ENCODE data around the gene AK1.

Gene AK1

DNA sequence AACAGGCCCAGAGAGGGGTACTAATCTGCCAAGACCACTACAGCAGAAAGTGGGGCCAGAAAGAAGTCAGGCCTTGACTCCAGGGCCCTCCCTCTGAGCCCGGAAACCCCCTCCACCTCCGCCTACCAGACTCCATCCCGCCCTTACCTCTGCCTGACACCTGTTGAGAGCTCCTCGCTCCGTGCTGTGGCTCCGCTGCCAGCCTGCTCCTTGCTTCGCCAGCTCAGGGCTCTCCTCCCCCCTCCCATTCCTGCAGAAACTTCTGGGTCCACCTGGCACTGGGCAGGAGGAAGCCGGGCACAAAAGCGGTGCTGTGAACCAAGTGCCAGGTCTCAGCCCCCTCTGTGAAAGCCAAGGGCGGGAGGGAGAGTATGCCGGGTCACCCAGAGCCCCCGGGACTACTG lies 28.3 kb upstream of the AK1 start:
- H2AFZ ChIP-seq (ENCODE audit: low read length) = no peak overlapping the region
- peaks cover 22% of the 10 kb centered on the region for H3F3A ChIP-seq (ENCODE audit: insufficient read depth, low read length)
- H3K4me1 ChIP-seq (ENCODE audit: insufficient read depth, low read length, severe bottlenecking) = peaks cover 65% of the 10 kb centered on the region
- no peaks in the 10 kb centered on the region for H3K9me3 ChIP-seq (ENCODE audit: low read length)
- H3K4me3 ChIP-seq (ENCODE audit: low read depth, low read length, poor library complexity, severe bottlenecking) = peak overlapping the region; percentile 46
- H3K36me3 ChIP-seq (ENCODE audit: insufficient read depth, low read length) = peaks cover 25% of the 10 kb centered on the region; the same call in 1 of the 2 replicates
- H3K9me2 ChIP-seq (ENCODE audit: low read depth, low read length) = no peaks in the 10 kb centered on the region
- peak overlapping the region; percentile 69 for H3K9ac ChIP-seq (ENCODE audit: low read length)
- TF ChIP-seq, protein P1, sequence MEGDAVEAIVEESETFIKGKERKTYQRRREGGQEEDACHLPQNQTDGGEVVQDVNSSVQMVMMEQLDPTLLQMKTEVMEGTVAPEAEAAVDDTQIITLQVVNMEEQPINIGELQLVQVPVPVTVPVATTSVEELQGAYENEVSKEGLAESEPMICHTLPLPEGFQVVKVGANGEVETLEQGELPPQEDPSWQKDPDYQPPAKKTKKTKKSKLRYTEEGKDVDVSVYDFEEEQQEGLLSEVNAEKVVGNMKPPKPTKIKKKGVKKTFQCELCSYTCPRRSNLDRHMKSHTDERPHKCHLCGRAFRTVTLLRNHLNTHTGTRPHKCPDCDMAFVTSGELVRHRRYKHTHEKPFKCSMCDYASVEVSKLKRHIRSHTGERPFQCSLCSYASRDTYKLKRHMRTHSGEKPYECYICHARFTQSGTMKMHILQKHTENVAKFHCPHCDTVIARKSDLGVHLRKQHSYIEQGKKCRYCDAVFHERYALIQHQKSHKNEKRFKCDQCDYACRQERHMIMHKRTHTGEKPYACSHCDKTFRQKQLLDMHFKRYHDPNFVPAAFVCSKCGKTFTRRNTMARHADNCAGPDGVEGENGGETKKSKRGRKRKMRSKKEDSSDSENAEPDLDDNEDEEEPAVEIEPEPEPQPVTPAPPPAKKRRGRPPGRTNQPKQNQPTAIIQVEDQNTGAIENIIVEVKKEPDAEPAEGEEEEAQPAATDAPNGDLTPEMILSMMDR (IDR thresholded peaks at IDR 0.05; ENCODE audit: low read length) = no peak
- TF ChIP-seq EZH2 (IDR thresholded peaks at IDR 0.05; ENCODE audit: borderline replicate concordance, low read length) = no peak
- H3K79me2 ChIP-seq (ENCODE audit: insufficient read depth, low read length) = no peaks in the 10 kb centered on the region
- peak overlapping the region; percentile 99 for H3K27ac ChIP-seq (ENCODE audit: low read depth, low read length, poor library complexity, severe bottlenecking)
- no peaks in the 10 kb centered on the region for H3K27me3 ChIP-seq (ENCODE audit: insufficient read depth, low read length)
- H4K20me1 ChIP-seq (ENCODE audit: insufficient read depth, low read length) = no peaks in the 10 kb centered on the region
- H3K4me2 ChIP-seq (ENCODE audit: low read length) = peak overlapping the region; percentile 66

DNA sequence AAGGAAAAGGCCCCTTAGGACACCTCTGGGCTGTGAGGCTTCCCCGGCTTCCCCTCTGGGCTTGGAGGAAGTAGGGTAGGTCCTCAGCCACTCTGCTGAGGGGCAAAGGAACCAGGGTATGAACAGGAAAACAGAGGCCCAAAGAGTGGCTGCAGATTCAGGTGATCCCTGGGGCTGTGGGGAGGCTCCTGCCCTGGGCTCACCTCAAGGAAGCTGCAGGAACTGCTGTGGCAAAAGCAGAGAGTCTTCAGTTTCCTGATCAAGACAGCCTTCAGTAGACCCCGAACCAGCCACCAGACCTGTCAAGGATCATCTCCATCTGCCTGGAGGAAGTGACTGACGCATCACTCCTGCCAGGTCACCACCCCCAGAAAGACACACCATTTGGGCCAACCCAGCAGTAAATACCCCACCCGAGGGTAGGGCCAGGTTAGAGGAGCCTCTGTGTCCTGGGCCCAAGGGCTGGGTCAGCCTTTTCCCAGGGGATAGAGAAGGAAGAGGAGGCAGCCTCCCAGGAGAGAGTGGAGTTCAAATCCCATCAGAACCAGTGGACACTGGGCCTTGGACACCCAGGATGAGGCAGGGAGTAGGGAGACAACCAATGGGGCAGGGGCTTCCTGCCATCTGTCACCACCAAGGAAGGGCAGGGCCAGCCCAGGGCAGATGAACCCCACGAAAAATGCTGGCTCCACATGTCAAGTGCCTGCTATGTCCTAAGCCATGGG lies 27.7 kb upstream of the AK1 start:
- Histone ChIP-seq H4K20me1 (ENCODE audit: insufficient read depth, low read length) (no peaks in the 10 kb centered on the region), H3K4me3 (ENCODE audit: low read depth, low read length, poor library complexity, severe bottlenecking) (peak overlapping the region; percentile 46), H3F3A (ENCODE audit: insufficient read depth, low read length) (peaks cover 22% of the 10 kb centered on the region), H2AFZ (ENCODE audit: low read length) (no peak overlapping the region), H3K36me3 (ENCODE audit: insufficient read depth, low read length) (peaks cover 19% of the 10 kb centered on the region; the same call in 1 of the 2 replicates), H3K9me2 (ENCODE audit: low read depth, low read length) (no peaks in the 10 kb centered on the region), H3K4me1 (ENCODE audit: insufficient read depth, low read length, severe bottlenecking) (peaks cover 68% of the 10 kb centered on the region), H3K27me3 (ENCODE audit: insufficient read depth, low read length) (no peaks in the 10 kb centered on the region), H3K27ac (ENCODE audit: low read depth, low read length, poor library complexity, severe bottlenecking) (peak overlapping the region; percentile 99), H3K4me2 (ENCODE audit: low read length) (peak overlapping the region; percentile 66), H3K79me2 (ENCODE audit: insufficient read depth, low read length) (no peaks in the 10 kb centered on the region), H3K9ac (ENCODE audit: low read length) (peak overlapping the region; percentile 69), H3K9me3 (ENCODE audit: low read length) (no peaks in the 10 kb centered on the region)
- TF ChIP-seq, protein P1 (IDR thresholded peaks at IDR 0.05; ENCODE audit: low read length) = no peak
- TF ChIP-seq EZH2 (IDR thresholded peaks at IDR 0.05; ENCODE audit: borderline replicate concordance, low read length) = no peak

DNA sequence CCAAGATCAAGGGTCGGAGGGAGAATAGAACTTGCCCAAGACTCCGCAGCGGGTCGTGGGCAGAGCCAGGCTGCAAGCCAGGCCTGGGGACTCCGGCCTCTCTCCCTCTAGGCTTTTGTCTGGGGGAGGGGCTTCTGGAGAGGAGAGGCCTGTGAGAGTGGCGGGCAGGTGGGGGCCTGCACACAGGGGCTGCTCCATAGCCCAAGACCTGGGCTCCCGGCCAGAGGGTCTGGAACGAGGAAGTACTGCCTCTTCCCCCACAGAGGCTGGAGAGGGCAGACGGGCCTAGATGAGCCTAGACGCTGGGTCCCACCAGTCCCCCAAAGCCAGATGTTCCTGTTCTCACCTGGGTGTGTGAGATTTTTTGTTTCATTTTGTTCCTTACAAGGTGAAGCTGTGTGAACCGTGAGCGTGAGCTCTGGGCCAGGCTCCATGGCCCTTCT lies 27.1 kb upstream of the AK1 start:
- Histone ChIP-seq H4K20me1 (ENCODE audit: insufficient read depth, low read length) (no peaks in the 10 kb centered on the region), H3K27ac (ENCODE audit: low read depth, low read length, poor library complexity, severe bottlenecking) (peak overlapping the region; percentile 99), H2AFZ (ENCODE audit: low read length) (no peak overlapping the region), H3K36me3 (ENCODE audit: insufficient read depth, low read length) (peaks cover 13% of the 10 kb centered on the region; the same call in 1 of the 2 replicates), H3K79me2 (ENCODE audit: insufficient read depth, low read length) (no peaks in the 10 kb centered on the region), H3F3A (ENCODE audit: insufficient read depth, low read length) (peaks cover 22% of the 10 kb centered on the region), H3K4me2 (ENCODE audit: low read length) (peak overlapping the region; percentile 66), H3K9ac (ENCODE audit: low read length) (peak overlapping the region; percentile 69), H3K27me3 (ENCODE audit: insufficient read depth, low read length) (no peaks in the 10 kb centered on the region), H3K4me1 (ENCODE audit: insufficient read depth, low read length, severe bottlenecking) (peaks cover 74% of the 10 kb centered on the region), H3K9me2 (ENCODE audit: low read depth, low read length) (no peaks in the 10 kb centered on the region), H3K9me3 (ENCODE audit: low read length) (no peaks in the 10 kb centered on the region), H3K4me3 (ENCODE audit: low read depth, low read length, poor library complexity, severe bottlenecking) (peak overlapping the region; percentile 46)
- TF ChIP-seq EZH2 (IDR thresholded peaks at IDR 0.05; ENCODE audit: borderline replicate concordance, low read length) = no peak
- TF ChIP-seq, protein P1 (IDR thresholded peaks at IDR 0.05; ENCODE audit: low read length) = no peak

Data from OCI-LY1 (cell line).